Right lobe of liver (tissue), 6 donors: ENCODE results near the gene VWA7. TPM values are rescaled to one million over a fixed set of nuclear protein-coding genes. Genes with fewer than 3 reads are reported as not detected.

Experiments
- ATAC-seq, 4 donors: fragments of 200-7000 bp; cut with Tn5 transposase; one replicate each; pipeline ENCODE4 v1.9.1; 2020; ENCODE audit warnings: mild to moderate bottlenecking in 4 of 4, moderate library complexity in 4 of 4
- DNase-seq, 3 donors: peaks; one replicate each; pipeline ENCODE4 v3.0.0-alpha.2; 2020
- H3K27ac ChIP-seq, 3 donors: fragments of 200-600 bp; one replicate each; pipeline ENCODE4 v1.8.0; 2022
- H3K27me3 ChIP-seq, 2 donors: fragments of 200-600 bp; one replicate each; pipeline ENCODE4 v1.8.0; 2022
- H3K36me3 ChIP-seq, 4 donors: fragments of 200-600 bp; sonication (generic) in 1 of 4; one replicate each; pipeline versions ENCODE4 v1.5.1 to v1.8.0; 2017 to 2022; ENCODE audit warnings: control low read depth in 1 of 4
- H3K4me1 ChIP-seq, 4 donors: fragments of 200-600 bp; sonication (generic) in 1 of 4; one replicate each; pipeline versions ENCODE4 v1.5.1 to v1.8.0; 2017 to 2022; ENCODE audit warnings: control low read depth in 1 of 4
- H3K4me3 ChIP-seq, 3 donors: fragments of 200-600 bp; one replicate each; pipeline ENCODE4 v1.8.0; 2022
- H3K9me3 ChIP-seq, 4 donors: fragments of 200-600 bp; sonication (generic) in 1 of 4; one replicate each; pipeline versions ENCODE4 v1.5.1 to v1.8.0; 2017 to 2022; ENCODE audit warnings: control low read depth in 1 of 4
- CTCF ChIP-seq, 4 donors: fragments of 200-600 bp in 3 of 4; fragments of 450-650 bp in 1 of 4; IDR thresholded peaks; one replicate each; pipeline versions ENCODE4 v1.5.1 to v1.8.0; 2016 to 2022; ENCODE audit warnings: antibody characterized with exemption in 4 of 4, mild to moderate bottlenecking in 2 of 4
- POLR2A ChIP-seq: fragments of 450-650 bp; IDR thresholded peaks from one replicate; pipeline ENCODE4 v1.6.1; 2017; ENCODE audit warnings: antibody characterized with exemption, mild to moderate bottlenecking
- WGBS: methylation state at CpG from one replicate; pipeline ENCODE4 v1.1.6; 2018; ENCODE audit warnings: low coverage, low lambda C conversion rate; ENCODE audit not compliant: insufficient coverage; ENCODE audit errors: missing lambda C conversion rate; 5-methylcytosine and 5-hydroxymethylcytosine counted together
- intact Hi-C, 2 donors: fragments of 100-400 bp; cut with DNase I; formaldehyde crosslinking; loops; one replicate each; pipeline versions ENCODE4 v1.11.2 to v1.14.1; 2022
- total RNA-seq, 6 experiments: library from RNA; depleted of rRNA in 2 of 6; stranded (reverse); fragments of >200 nt in 2 of 6; fragmentation: NEBNext Ultra II Directional in 3 of 6; extraction: Animal tissue kit (Norgen Biotek cat#: 25700) in 3 of 6; gene quantifications; one replicate each; pipeline versions ENCODE4 v1.1.0 to v1.2.4, GENCODE V29; 2016 to 2023
- donor health status: DM: no; HTN: yes; CAD: no.
- donor health status: DM: no; HTN: no; CAD: no.
- donor health status: DM: no; HTN: no; CAD: no.
- donor health status: DM: no; HTN: yes; CAD: no.
- donor health status: DM: no; HTN: yes; CAD: no.

Gene VWA7
- total RNA-seq, 6 experiments from 2014 or later, result 1.2 to 5.2 (median 2.7) TPM

GRCh38 chr6:31775184-31775583 lies 1.9 kb downstream of the VWA7 start:
- DNase-seq, result no peak
- peak in 2 of 4 donors; percentile 3 to 7 for ATAC-seq

GRCh38 chr6:31771992-31772358 lies 5.2 kb downstream of the VWA7 start:
- TF ChIP-seq CTCF (IDR thresholded peaks at IDR 0.05) (no peak), POLR2A (no peak)
- Histone ChIP-seq H3K36me3 (no peaks in the 10 kb centered on the region), H3K9me3 (no peaks in the 10 kb centered on the region), H3K27ac (no peak overlapping the region), H3K4me3 (no peak overlapping the region), H3K4me1 (peaks cover 0 to 24% (median 5%) of the 10 kb centered on the region in 4 donors), H3K27me3 (no peaks in the 10 kb centered on the region)
- no peak for ATAC-seq
- intact Hi-C loops, result loop anchor here (10.0 kb wide), 1 partner anchor 63 kb away; no protein-coding TSS in a partner anchor
- no peak for DNase-seq
- 66% methylated on average over 4 of the region's 4 CpGs for WGBS

More at GRCh38 chr6:31775184-31775583, 1.9 kb downstream of the VWA7 start:
- Histone ChIP-seq H3K27ac (peak overlapping the region in 1 of 3 donors; percentile 58), H3K9me3 (no peaks in the 10 kb centered on the region), H3K27me3 (no peaks in the 10 kb centered on the region), H3K4me1 (peaks cover 0 to 30% (median 6%) of the 10 kb centered on the region in 4 donors), H3K36me3 (peaks cover 0 to 8% (median 3%) of the 10 kb centered on the region in 4 donors), H3K4me3 (no peak overlapping the region)
- 60% methylated on average over 1 of the region's 4 CpGs for WGBS
- intact Hi-C loops, result loop anchor here (10.0 kb wide), 1 partner anchor 60 kb away; no protein-coding TSS in a partner anchor
- TF ChIP-seq POLR2A, result no peak
- no peak for TF ChIP-seq CTCF (IDR thresholded peaks at IDR 0.05)

- ATAC-seq (no peak), DNase-seq (no peak)
- intact Hi-C loops, result loop anchor here (10.0 kb wide), 1 partner anchor 64 kb away; no protein-coding TSS in a partner anchor
- no peaks in the 10 kb centered on the region for H3K9me3 ChIP-seq
- H3K36me3 ChIP-seq, result no peaks in the 10 kb centered on the region
- H3K27ac ChIP-seq, result no peak overlapping the region
- H3K27me3 ChIP-seq, result no peaks in the 10 kb centered on the region
- no peak for TF ChIP-seq POLR2A
- no peak for TF ChIP-seq CTCF (IDR thresholded peaks at IDR 0.05)
- peaks cover 0 to 12% (median 0%) of the 10 kb centered on the region in 4 donors for H3K4me1 ChIP-seq
- 85% methylated on average over 2 of the region's 2 CpGs for WGBS
- no peak overlapping the region for H3K4me3 ChIP-seq
Observed at GRCh38 chr6:31770860-31771259, 6.3 kb downstream of the VWA7 start.

- intact Hi-C loops, result loop anchor here (10.0 kb wide), 3 partner anchors 55 to 85 kb away; partner anchors contain the start of genes LY6G5C (in 2 of the 2) and LY6G6D (in 1 of the 2)
- peaks cover 0 to 5% (median 0%) of the 10 kb centered on the region in 4 donors for H3K4me1 ChIP-seq
- WGBS, result 39% methylated on average over 8 of the region's 12 CpGs
- H3K4me3 ChIP-seq, result no peak overlapping the region
- H3K9me3 ChIP-seq, result no peaks in the 10 kb centered on the region
- H3K36me3 ChIP-seq, result no peaks in the 10 kb centered on the region
- no peak overlapping the region for H3K27ac ChIP-seq
- ATAC-seq (peak; percentile 85 to 87 (median 87)), DNase-seq (peak; percentile 83 to 89 (median 88))
- TF ChIP-seq POLR2A (no peak), CTCF (IDR thresholded peaks at IDR 0.05) (peak; percentile 81 to 98 (median 94))
- H3K27me3 ChIP-seq, result no peaks in the 10 kb centered on the region
Observed at GRCh38 chr6:31769684-31770371, 7.3 kb downstream of the VWA7 start.
